AG04449 (cell line): ENCODE measurements around the gene GCNT2.

Experiments
- CTCF ChIA-PET: fragments of 350-600 bp; formaldehyde crosslinking; extraction: SDS; loops from one replicate; lab custom pipeline; 2021; ENCODE audit warnings: antibody characterized with exemption; lab: Yijun Ruan, JAX
- POLR2A ChIA-PET: fragments of 400-600, 350-600 bp; formaldehyde crosslinking; extraction: SDS; loops from one replicate; lab custom pipeline; 2020; ENCODE audit warnings: antibody characterized with exemption, inconsistent platforms; lab: Yijun Ruan, JAX
- DNase-seq: peaks from one replicate; pipeline ENCODE4 v3.0.0-alpha.2; 2010; ENCODE audit warnings: low read depth, low spot score
- H3K4me3 ChIP-seq: 2 replicates; pipeline ENCODE4 v1.5.1; 2011; ENCODE audit warnings: low read depth, mild to moderate bottlenecking, control low read depth, low read length
- CTCF ChIP-seq: IDR thresholded peaks from one replicate; pipeline ENCODE4 v1.5.1; 2011; ENCODE audit warnings: mild to moderate bottlenecking, moderate library complexity, low read length, control low read depth, inconsistent platforms; ENCODE audit not compliant: insufficient read depth; ENCODE audit errors: missing control alignments

The GCNT2 gene

GRCh38 chr6:10589429-10589727, 68.2 kb downstream of the GCNT2 start:
- ChIA-PET CTCF (no interaction called here), POLR2A (no interaction called here)
- no peak for DNase-seq
- no peak overlapping the region for H3K4me3 ChIP-seq
- no peak for TF ChIP-seq CTCF

GRCh38 chr6:10589983-10590382, 68.8 kb downstream of the GCNT2 start:
- DNase-seq = no peak
- ChIA-PET POLR2A (no interaction called here), CTCF (no interaction called here)
- H3K4me3 ChIP-seq = no peak overlapping the region
- no peak for TF ChIP-seq CTCF

GRCh38 chr6:10591422-10592160, 70.4 kb downstream of the GCNT2 start:
- ChIA-PET POLR2A (no interaction called here), CTCF (no interaction called here)
- no peak for DNase-seq
- H3K4me3 ChIP-seq = no peak overlapping the region
- TF ChIP-seq CTCF = no peak

GRCh38 chr6:10595731-10596664, 74.8 kb downstream of the GCNT2 start:
- ChIA-PET POLR2A (no interaction called here), CTCF (no interaction called here)
- no peak overlapping the region for H3K4me3 ChIP-seq

GRCh38 chr6:10597499-10598001, 76.4 kb downstream of the GCNT2 start:
- POLR2A ChIA-PET = no interaction called here
- TF ChIP-seq CTCF = no peak
- CTCF ChIA-PET = no interaction called here
- no peak for DNase-seq
- no peak overlapping the region for H3K4me3 ChIP-seq

More at GRCh38 chr6:10595731-10596664, 74.8 kb downstream of the GCNT2 start:
- no peak for DNase-seq
- no peak for TF ChIP-seq CTCF
